Cardiac septum (tissue), 1 donor: ENCODE results near the gene RRM2. TPM values are rescaled to one million over a fixed set of nuclear protein-coding genes. Genes with fewer than 3 reads are reported as not detected.

Experiments
- DNase-seq: peaks from one replicate; pipeline ENCODE4 v3.0.0-alpha.2; 2020; ENCODE audit warnings: low spot score
- intact Hi-C: fragments of 100-400 bp; cut with DNase I; formaldehyde crosslinking; loops from one replicate; pipeline ENCODE4 v1.14.0; 2022
- total RNA-seq: library from RNA; stranded (reverse); fragmentation: NEBNext Ultra II Directional; extraction: Animal tissue kit (Norgen Biotek cat#: 25700); gene quantifications from one replicate; pipeline ENCODE4 v1.2.1, GENCODE V29; 2021
- donor health status: DM: no; HTN: no; CAD: no.

The RRM2 gene
- total RNA-seq, 1 donor from 2014 or later, result 0.35 TPM

DNA sequence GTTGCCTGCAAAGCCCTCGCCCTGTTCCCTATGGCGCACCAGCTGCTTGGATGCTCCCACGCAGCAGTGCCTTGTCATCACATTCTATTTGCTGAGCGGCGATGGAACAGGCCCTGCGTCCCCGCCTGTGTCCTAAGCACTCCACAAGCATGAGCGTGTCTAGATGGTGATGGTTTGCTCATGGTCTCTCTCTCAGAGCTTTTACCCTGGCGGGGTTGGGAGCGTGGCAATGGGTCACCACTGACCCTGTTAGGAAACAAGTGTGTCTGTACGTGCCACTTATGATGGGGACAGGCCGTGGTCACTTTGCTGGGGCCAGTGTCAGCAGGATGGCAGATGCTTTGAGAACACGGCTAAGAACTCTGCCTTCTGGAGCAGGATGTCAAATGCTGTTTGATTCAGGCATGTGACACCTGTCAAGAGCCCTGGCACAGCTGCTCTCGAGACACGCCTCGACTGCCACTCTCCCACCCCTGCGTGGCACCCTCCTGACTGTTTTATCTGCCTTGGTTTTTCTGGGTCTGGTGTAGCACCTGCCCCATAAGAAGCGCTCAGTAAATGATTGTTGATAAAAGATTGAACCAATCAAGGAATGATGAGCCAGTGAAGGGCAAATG, 44.2 kb downstream of the RRM2 start:
- DNase-seq, result no peak
- intact Hi-C loops, result no loop called here

DNA sequence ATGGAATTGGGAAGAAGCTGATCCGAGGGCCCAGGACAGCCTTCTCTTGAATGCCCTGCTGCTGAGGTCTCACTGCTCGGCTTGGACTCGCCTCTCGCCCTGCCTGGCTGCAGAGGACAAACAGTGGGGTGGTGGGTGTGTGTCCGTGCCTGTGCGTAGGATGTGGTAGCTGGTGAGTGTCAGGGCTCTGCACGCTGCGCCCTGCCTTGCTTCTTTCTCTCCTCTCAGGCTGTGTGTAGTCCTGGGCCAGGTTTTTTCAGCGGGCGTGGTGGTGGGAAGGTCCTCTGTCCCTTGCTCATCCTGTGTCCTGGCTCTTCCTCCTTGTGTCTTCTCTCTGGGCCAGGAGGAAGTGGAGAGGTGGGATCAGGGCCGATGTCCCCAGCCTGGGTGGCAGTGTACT, 44.8 kb downstream of the RRM2 start:
- intact Hi-C loops, result no loop called here
- no peak for DNase-seq

- intact Hi-C loops, result no loop called here
- no peak for DNase-seq
Measured at GRCh38 chr2:10168221-10168620, 45.7 kb downstream of the RRM2 start.

DNA sequence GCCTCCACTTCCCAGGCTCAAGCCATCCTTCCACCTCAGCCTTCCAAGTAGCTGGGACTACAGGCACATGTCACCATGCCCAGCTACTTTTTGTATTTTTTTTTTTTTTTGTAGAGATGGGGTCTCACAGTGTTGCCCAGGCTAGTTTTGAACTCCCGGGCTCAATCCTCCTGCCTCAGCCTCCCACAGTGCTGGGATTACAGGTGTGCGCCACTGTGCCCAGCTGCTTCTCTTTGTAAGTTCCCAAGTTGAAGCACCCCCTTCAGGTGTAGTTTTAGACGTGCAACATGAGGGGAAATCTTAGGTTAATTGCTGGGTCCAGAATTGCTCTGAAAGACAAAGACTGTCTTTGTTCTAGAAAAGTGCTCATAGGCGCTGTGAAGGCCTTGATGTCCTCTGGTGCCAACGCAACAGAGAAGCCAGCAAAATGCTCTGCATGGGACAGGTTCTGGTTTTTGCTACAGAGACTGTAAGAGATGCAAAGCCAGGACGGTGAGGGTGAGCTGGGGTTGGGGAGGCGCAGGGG, 46.6 kb downstream of the RRM2 start:
- intact Hi-C loops, result no loop called here
- no peak for DNase-seq

DNA sequence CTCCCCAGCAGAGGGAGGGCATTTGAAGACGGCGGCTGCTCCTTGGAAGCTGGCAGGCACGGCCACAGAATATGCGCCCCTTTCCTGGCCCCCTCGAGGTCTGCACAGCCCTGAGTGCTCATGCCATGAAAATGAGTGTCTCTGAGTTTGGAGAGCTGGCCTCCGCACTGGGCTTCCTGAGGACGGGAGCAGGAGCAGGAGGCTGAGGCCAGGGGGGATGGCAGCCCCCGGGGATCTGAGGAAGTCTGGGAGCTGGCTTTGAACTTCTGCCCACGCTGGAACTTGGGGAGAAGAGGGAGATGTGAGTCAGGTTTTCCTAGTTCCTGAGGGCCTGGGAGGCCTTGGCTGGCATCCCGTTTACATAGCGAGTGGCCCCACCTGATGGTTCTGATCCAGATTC, 47.0 kb downstream of the RRM2 start:
- intact Hi-C loops, result no loop called here
- no peak for DNase-seq

DNA sequence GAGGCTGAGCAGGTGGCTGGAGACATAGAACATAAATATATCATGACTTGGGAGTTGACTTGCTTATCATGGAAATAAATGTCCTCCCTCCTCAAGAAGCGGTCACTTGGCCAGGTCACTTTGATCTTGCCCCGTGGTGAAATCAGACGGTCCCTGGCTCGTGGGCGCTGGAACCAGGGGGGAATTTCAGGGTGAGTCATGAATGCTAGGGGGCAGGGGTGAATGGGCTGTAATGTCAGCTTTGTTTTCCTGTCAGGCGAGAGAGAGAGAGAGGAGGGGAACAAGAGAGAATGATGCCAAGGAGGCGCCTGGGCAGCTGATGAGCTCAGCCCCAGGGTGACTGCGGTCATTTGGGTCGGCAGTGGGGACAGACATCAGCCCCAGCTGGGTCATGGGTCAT, 47.7 kb downstream of the RRM2 start:
- DNase-seq, result no peak
- intact Hi-C loops, result no loop called here

DNA sequence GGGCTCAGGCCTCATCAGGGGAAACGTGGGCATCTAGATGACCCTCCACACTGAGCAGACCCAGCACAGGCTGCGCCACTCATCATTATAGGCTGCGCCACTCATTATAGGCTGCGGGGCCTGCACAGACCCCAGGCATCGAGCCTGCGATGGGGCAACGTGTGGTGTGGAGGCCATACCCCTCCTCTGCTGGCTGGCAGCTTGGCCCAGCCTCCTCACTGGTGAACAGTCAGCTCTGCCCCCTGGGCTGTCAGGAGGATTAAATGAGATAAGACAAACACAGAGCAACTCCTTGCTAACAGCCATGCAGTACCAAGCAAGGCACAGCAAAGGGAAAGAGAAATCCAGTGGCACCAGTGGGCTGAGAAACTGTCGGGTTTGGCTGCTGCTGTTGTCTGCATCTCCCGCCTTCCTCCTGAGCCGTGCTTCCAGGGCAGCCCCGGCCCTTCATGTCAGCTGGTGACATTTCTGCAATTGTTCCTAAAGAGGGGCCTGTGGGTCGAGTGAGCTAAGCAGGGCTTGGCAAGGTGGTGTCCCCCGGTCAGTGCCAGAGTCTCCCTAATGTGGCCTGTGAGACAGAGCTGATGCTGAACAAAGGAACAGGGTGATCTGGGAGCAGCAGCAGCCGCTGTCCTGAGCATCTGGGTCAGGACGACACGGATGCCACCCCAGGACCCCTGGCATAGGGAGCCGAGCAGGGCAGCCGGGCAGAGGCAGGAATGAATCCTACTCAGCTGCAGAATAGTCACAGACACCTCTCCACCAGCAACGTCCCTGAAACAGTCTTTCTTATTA, 48.7 kb downstream of the RRM2 start:
- intact Hi-C loops, result no loop called here
- DNase-seq, result no peak

- DNase-seq, result no peak
- intact Hi-C loops, result no loop called here
Measured at GRCh38 chr2:10172033-10172871, 49.7 kb downstream of the RRM2 start.

DNA sequence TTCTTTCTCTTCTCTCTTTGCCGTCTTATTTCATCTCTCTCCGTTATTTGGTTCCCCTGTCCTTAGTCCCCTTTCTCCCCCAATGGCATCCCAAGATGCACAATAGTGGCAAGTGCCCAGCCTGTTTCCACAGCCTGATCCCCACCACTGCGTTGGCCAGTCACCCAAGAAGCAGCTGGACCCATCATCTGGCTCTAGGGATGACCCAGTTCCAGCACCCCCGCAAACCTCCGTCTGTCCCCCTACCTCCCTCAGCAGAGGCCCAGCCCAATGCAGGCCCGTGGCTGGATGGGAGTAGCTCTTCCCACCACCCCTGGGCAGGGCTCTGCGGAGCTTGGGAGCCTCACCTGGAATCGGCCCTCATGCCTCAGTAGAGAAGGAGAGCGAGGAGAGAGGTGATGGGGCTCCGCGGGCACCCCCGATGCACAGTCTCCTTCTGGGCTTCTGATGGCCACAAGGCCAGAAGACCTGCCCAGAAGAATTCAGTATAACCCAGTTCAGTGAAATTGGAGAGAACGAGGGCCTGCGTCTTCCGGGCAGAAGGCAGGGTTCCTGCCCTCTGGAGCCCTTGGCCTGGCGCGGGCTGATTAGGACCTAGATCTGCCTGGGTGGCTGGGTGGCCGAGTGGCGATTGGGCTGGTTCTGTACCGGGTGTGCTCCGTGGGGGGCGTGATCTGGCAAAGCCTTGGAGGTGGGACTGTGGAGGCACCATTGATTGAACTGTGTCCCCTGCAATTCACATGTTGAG, 50.9 kb downstream of the RRM2 start:
- intact Hi-C loops, result no loop called here
- no peak for DNase-seq

DNA sequence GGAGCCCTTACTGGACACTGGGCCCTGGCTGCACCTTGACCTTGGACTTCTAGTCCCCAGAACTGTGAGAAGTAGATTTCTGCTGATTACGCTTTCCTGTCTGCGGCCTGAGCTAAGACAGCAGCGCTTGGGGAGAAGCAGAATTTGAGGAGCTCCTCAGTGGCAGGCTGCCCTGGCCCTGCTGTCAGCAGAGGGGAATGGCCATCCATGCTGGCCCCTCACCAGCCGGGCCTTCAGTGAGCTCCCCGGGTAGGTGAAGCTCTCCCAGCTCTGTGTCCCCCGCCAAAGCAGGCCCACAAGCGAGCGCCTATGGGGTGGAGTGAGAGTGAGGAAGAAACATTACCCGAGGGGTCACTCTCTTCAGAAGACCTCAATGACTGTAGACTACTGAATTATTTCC, 51.6 kb downstream of the RRM2 start:
- intact Hi-C loops, result no loop called here
- DNase-seq, result no peak

DNA sequence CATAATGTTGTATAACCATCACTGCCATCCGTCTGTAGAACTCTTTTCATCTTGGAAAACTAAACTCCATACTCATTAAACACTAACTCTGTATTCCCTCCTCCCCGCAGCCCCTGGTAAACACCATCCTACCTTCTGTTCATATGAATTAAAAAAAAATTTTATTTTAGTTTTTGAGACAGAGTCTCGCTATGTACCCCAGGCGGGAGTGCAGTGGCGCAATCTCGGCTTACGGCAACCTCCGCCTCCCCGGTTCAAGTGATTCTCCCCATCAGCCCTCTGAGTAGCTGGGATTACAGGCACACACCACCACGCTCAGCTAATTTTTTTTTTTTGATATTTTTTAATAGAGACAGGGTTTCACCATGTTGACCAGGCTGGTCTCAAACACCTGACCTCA, 52.9 kb downstream of the RRM2 start:
- intact Hi-C loops, result no loop called here
- no peak for DNase-seq

GRCh38 chr2:10178751-10179150, 56.2 kb downstream of the RRM2 start:
- intact Hi-C loops, result no loop called here
- DNase-seq, result no peak

GRCh38 chr2:10179422-10179821, 56.9 kb downstream of the RRM2 start:
- intact Hi-C loops, result no loop called here
- no peak for DNase-seq

DNA sequence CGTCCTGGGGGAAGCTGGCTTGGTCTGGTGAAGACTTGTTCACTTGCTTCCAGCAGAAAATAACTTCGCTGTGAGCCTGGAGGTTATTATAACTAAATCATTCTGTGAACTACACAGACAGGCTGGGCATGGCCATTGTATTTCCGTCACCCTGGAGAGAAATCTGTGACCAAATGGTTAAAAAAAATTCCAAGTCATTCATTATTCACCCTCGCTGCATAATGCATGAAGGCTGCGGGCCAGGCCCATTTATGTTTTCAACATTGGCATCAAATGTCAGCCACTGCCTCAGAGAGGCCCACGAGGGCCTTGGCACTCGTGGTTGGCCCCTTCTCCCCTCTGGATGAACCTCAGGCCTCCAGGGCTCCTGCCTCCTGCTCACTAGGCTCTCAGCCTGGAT, 57.7 kb downstream of the RRM2 start:
- intact Hi-C loops, result no loop called here

More for the DNA sequence above, 57.7 kb downstream of the RRM2 start:
- DNase-seq, result no peak

Other genes starting within 250 kb of the RRM2 start
- 1.1 TPM for gene GRHL1, start 171.0 kb upstream of the RRM2 start, total RNA-seq
- gene KLF11, start 79.2 kb upstream of the RRM2 start, total RNA-seq, result 22.3 TPM
- gene CYS1, start 42.3 kb upstream of the RRM2 start, total RNA-seq, result 3.8 TPM
- gene HPCAL1, start 180.2 kb downstream of the RRM2 start, total RNA-seq, result 21.6 TPM